NCI-H524 (cell line): ENCODE results near the gene ZDHHC22.

Source experiments
- DNase-seq, 2 experiments: peaks; one replicate each; lab custom pipeline; 2025; lab: John Stamatoyannopoulos, UW

ZDHHC22 gene

GRCh38 chr14:77141214-77142004 is at the start of gene ZDHHC22:
Gene ZDHHC22, minus strand, starts transcription at chr14:77141791. Its CDS starts 2,053 bp downstream, at chr14:77139738.
- peak; percentile 95 to 98 for DNase-seq

DNA sequence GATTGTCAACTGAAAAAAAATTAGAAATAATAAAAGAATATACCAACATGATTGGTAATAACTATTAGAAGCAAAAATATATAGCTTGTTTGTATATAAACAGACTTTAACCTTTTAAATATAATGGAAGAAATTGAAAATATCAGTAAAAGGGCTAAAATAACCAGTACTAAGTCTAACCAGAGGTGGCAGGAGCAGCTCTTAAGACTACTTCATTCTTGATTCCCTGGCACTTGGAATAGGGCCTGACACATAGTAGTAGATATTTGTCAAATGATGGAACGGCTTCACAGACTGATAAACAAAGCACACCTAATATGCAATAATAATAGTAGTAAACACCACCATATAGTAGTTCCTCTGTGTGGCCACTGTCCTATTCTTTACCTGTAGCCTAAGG is 49.4 kb upstream of the ZDHHC22 start:
- DNase-seq: no peak

DNA sequence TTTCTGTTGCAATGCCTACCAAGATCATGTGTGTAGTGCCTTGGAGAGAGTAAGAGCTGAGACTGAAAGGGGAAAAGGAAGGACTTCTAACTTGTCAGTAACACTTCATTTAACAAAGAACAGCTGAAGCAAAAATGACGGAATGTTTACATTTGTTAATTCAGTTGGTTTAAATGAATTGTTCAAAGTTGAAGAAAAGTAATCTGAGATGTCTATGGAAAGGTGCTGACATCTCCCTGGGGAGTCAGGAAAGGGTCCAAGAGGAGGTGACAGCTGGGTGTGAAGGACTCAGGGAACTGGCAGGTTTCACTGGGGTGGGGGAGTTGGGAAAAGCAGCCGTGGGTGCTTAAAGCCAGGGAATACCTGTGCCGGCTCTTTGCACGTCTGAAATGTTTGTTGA is 47.9 kb upstream of the ZDHHC22 start:
- DNase-seq: peak; percentile 81 to 92

GRCh38 chr14:77187649-77188012 is 46.0 kb upstream of the ZDHHC22 start:
- DNase-seq: no peak

DNA sequence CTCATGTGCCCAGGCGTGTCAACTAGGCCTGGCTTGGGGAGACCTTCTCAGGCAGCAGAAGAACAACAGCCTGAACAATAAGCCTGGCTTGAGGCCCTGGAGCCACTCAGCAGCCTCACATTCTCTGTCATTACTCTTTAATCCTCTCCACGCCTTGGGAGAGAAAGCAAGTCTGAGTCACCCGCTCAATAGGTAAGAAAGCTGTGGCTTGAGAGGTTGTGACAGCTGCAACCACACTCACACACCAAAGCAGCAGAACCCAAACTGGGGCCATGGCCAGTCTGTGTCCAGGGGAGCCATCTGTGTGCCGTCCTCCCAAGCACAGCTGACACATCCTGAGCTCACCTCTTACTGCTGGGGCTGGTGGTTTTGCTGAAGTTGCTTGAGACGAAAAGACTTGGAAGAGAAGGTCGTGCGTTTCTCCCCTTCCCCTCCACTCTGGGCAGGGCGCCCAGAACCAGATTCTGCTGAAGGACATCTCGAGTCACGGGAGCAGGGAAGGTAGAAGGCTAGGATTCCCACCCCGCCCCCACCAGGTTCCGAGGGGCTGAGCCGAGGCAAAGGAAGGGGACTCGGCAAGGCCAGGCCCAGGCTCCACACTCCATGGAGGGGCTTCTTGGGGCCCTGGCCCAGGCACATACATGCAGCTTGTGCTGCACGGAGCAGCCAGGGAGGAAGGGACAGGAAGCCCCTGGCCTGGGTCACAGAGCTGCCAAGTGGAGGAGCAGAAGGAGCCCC is 45.5 kb upstream of the ZDHHC22 start:
- DNase-seq: peak; percentile 99 to 100

GRCh38 chr14:77185093-77185465 is 43.5 kb upstream of the ZDHHC22 start:
- DNase-seq: no peak

DNA sequence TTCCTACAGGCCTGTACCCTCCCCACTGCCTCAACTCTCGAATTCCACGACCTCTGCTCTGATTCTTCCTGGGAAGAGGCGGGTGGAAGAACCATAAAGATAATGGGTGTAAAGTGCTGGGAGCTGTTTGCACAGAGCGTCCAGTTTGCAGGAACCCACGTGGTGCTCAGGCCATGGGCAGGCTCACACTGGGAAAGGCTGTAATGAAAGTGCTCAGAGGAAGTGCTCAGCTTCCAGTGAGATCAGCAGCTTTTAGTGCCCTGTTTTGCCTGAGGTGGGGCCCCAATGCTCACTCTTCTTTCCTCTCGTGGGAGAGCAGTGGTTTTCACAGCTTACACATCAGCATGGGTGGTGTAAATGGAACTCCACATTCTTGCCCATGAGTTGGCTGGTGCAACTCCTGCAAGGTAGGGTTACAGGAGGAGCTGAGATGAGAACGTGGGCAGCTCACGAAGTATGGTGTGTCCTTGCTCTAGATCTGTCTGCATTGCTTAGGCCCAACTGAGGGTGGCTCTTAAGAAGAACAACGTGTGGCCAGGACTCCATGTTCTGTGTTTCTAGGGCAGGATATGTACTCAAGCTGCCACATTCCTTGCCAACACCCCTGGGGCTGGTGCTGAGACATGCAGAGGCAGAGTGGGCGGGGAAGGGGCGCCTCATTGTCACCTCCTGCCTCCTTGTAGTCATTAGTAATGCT is 43.0 kb upstream of the ZDHHC22 start:
- DNase-seq: no peak

- peak; percentile 95 to 98 for DNase-seq
Observed at GRCh38 chr14:77183896-77184295, 42.3 kb upstream of the ZDHHC22 start.

DNA sequence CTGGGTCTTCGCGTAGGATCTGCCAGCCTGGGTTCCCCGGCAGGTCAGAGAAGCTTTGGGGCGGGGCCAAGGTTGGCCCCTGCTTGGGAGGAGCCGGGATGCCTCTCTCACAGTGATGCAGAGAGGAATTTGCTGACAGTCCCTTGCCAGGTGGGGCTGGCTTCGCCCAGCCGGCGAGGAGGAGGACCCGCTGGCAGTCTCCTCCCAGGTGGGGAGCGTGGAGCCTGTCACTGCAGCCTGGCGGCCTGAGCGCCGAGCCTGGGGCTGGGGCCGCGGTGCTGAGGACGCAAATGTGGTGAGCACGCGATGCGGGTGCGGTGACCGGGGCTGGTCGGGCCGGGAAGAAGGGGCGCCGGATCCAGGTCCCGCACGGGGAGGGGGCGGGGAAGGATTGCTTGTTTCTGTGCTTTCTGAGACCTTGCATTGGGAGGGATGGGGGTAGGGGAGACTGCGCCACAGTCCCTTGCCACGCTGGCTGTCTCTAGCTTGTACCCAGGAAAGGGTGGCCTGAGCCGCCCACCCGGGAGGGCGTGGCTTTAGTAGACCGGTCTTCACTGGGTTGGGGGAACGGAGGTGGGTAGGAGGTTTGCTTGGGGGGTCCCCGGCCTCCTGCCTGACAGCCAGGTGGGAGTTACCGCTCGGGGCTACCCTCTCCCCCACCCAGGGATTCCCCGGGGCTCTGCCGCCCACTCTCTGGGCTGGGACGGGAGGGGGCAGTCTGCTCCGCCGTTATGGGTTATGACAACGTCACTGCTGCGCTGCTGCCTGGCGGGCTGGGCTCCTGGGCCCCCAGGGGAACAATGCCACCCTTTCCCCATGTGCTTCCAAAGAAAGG is 40.2 kb upstream of the ZDHHC22 start, which contains the start of gene TMEM63C:
Gene TMEM63C, plus strand, starts transcription at position 196 of the 835 bp plus-strand sequence. CDS start 37,016 bp downstream, outside the sequence.
- DNase-seq: peak; percentile 100

DNA sequence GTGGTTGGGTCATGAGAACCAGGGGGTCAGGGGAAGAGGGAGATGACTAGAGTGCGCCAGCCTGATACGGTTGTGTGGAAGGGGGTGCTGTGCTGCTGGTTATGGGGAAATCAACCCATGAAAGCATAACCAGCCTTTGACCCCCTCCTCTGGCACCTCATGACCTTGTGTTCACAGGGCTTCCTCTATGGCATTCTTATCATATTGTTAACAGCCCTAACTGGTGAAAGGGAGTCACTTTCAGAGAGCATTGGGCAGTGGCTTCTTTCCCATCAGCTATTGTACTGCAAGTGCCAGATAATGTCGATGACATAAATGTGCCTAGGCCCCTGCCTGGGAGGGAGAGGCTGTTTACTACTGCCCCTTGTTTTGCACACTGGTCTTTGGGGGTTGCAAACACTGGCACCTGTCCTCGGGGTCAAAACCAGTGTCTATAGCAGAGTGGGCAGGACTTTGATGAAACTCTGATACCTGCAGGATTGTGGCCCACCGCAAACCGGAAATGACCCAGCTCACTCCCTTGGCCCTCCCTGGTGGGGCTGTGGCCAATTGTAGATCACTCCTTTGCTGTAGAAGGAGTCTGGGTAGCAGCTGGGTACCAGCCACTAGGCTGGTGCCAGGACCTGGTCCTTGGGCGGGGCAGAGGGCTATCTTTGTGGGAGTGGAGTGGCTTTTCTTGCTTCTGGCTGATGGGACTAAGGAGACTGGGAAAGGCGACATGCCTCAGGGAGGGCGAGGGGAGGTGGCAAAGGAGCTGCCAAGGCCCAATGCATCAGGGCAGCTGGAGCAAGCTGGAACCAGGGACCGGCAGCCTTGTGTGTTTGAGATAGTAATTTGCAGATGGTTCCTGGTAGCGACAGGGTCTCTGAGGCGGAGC is 39.4 kb upstream of the ZDHHC22 start:
- DNase-seq: no peak

- DNase-seq: no peak
Observed at GRCh38 chr14:77178656-77179055, 37.1 kb upstream of the ZDHHC22 start.

GRCh38 chr14:77177702-77178101 is 36.1 kb upstream of the ZDHHC22 start:
- no peak for DNase-seq

DNA sequence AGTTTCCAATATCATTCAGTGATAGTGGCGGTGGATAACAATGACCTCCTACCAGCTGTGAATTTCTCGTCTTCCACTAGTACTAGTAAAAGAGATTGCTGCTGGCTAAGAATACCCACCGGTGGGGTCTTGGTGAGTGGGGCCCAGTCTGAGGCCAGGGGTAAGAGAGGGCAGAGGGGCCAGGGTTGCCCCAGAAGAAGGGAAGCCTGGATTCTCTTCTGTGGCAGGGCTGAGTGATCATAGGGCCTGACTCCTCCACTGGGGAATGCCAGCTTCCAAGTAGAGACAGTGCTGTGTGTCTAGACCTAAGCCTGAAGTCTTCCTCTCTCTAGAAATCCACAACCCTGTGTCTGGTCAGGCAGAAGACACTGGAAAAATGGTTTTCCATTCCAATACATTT is 34.3 kb upstream of the ZDHHC22 start:
- DNase-seq: no peak

DNA sequence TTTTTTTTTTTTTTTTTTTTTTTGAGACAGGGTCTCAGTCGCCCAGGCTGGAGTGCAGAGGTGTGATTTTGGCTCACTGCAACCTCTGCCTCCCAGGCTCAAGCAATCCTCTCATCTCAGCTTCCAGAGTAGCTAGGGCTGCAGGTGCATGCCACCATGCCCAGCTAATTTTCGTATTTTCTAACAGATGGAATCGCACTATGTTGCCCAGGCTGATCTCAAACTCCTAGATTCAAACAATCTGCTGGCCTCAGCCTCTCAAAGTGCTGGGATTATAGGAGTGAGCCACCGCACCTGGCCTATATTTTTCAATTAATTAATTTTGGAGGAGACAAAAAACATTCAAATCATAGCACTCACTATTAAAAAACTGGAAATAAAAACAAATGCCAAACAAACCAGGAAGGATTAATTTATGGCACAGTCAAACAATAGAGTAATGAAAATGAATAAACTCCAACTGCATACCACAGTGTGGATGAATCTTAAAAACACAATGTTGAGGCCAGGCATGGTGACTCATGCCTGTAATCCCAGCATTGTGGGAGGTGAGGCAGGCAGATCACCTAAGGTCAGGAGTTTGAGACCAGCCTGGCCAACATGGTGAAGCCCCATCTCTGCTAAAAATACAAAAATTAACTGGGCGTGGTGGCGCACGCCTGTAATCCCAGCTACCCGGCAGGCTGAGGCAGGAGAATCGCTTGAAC is 32.5 kb upstream of the ZDHHC22 start:
- peak; percentile 39 to 61 for DNase-seq

DNA sequence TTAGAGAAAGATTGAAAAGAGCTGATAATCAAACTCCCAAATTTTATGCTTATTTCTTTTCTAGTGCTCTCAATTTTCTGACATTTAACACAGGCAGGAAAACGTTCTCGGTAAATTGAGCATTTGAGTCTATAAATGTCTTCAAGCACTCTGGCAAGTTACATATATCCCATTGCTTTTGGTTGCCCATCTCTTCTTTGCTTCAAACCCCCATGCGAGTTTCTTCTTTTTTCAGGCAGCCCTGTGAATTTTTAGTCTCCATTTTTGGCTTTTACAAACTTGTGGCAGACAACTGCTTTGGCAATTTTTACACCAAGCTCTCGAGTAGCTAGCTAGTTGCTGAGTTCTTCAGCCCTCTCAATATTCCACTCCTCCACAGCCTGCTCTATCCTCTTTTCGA is 31.3 kb upstream of the ZDHHC22 start:
- DNase-seq: no peak

GRCh38 chr14:77170045-77170444 is 28.5 kb upstream of the ZDHHC22 start:
- no peak for DNase-seq

- DNase-seq: no peak
Observed at GRCh38 chr14:77161011-77161410, 19.4 kb upstream of the ZDHHC22 start.

- peak in 1 of 2 experiments; percentile 49 for DNase-seq
Observed at GRCh38 chr14:77158882-77159255, 17.3 kb upstream of the ZDHHC22 start.

GRCh38 chr14:77158175-77158881 is 16.7 kb upstream of the ZDHHC22 start:
- peak; percentile 65 to 81 for DNase-seq
